ENCODE data around the gene CTRB2. TPM values are rescaled to one million over a fixed set of nuclear protein-coding genes. Genes with fewer than 3 reads are reported as not detected.
"Not testable (repeated sequence)": the region's sequence is repeated elsewhere in the genome, so short reads cannot be mapped to it uniquely, and the experiment has no call there.

Gene CTRB2
- total RNA-seq, 2 experiments from 2014 or later, result not detected

GRCh38 chr16:75248536-75249380, 41.8 kb upstream of the CTRB2 start:
- intact Hi-C loops (cut with micrococcal nuclease), result no loop called here
- ChIA-PET CTCF (interaction anchor here (3.4 kb wide), 1 partner anchor 15 kb away, joined by 14 read pairs; no protein-coding TSS in a partner anchor), POLR2A (no interaction called here)

GRCh38 chr16:75248142-75248535, 41.2 kb upstream of the CTRB2 start:
- Mint-ChIP-seq H3K27me3 (peaks cover 22% of the 10 kb centered on the region), H3K27ac (no peak overlapping the region)
- CTCF ChIA-PET, result interaction anchor here (3.4 kb wide), 1 partner anchor 14 kb away, joined by 14 read pairs; no protein-coding TSS in a partner anchor

More at GRCh38 chr16:75248536-75249380, 41.8 kb upstream of the CTRB2 start:
- peaks cover 2% of the 10 kb centered on the region for H3K4me1 Mint-ChIP-seq (ENCODE audit: low read depth)
- H3K36me3 Mint-ChIP-seq, result no peaks in the 10 kb centered on the region
- peaks cover 26% of the 10 kb centered on the region for H3K27me3 Mint-ChIP-seq
- DNase-seq, result no peak
- no peak overlapping the region for H3K27ac Mint-ChIP-seq
- no peak overlapping the region for H3K4me3 Mint-ChIP-seq
- H3K9me3 Mint-ChIP-seq, result no peaks in the 10 kb centered on the region

GRCh38 chr16:75247249-75247648, 40.3 kb upstream of the CTRB2 start:
- no peak overlapping the region for H3K4me3 Mint-ChIP-seq
- H3K27me3 Mint-ChIP-seq, result peaks cover 16% of the 10 kb centered on the region
- peaks cover 2% of the 10 kb centered on the region for H3K4me1 Mint-ChIP-seq (ENCODE audit: low read depth)
- ChIA-PET POLR2A (no interaction called here), CTCF (interaction anchor here (3.4 kb wide), 1 partner anchor 13 kb away, joined by 14 read pairs; no protein-coding TSS in a partner anchor)
- intact Hi-C loops (cut with micrococcal nuclease), result no loop called here
- H3K9me3 Mint-ChIP-seq, result no peaks in the 10 kb centered on the region
- no peaks in the 10 kb centered on the region for H3K36me3 Mint-ChIP-seq
- no peak overlapping the region for H3K27ac Mint-ChIP-seq
- DNase-seq, result no peak

More at GRCh38 chr16:75248142-75248535, 41.2 kb upstream of the CTRB2 start:
- H3K9me3 Mint-ChIP-seq, result no peaks in the 10 kb centered on the region
- intact Hi-C loops (cut with micrococcal nuclease), result no loop called here
- H3K4me1 Mint-ChIP-seq (ENCODE audit: low read depth), result peaks cover 2% of the 10 kb centered on the region
- no peak overlapping the region for H3K4me3 Mint-ChIP-seq
- no peaks in the 10 kb centered on the region for H3K36me3 Mint-ChIP-seq
- POLR2A ChIA-PET, result no interaction called here
- no peak for DNase-seq

GRCh38 chr16:75246504-75247205, 39.7 kb upstream of the CTRB2 start:
- no peak for DNase-seq
- intact Hi-C loops (cut with micrococcal nuclease), result no loop called here
- Mint-ChIP-seq H3K27me3 (peaks cover 10% of the 10 kb centered on the region), H3K4me1 (ENCODE audit: low read depth) (peaks cover 2% of the 10 kb centered on the region), H3K36me3 (no peaks in the 10 kb centered on the region), H3K4me3 (no peak overlapping the region), H3K27ac (no peak overlapping the region), H3K9me3 (no peaks in the 10 kb centered on the region)
- ChIA-PET CTCF (interaction anchor here (3.4 kb wide), 1 partner anchor 13 kb away, joined by 14 read pairs; no protein-coding TSS in a partner anchor), POLR2A (no interaction called here)

GRCh38 chr16:75244844-75245758, 38.1 kb upstream of the CTRB2 start:
- no peaks in the 10 kb centered on the region for H3K4me1 Mint-ChIP-seq (ENCODE audit: low read depth)
- POLR2A ChIA-PET, result no interaction called here
- H3K4me3 Mint-ChIP-seq, result no peak overlapping the region

GRCh38 chr16:75244225-75244809, 37.4 kb upstream of the CTRB2 start:
- Mint-ChIP-seq H3K27ac (no peak overlapping the region), H3K4me3 (no peak overlapping the region), H3K9me3 (no peaks in the 10 kb centered on the region), H3K36me3 (no peaks in the 10 kb centered on the region), H3K27me3 (peaks cover 2% of the 10 kb centered on the region), H3K4me1 (ENCODE audit: low read depth) (no peaks in the 10 kb centered on the region)
- POLR2A ChIA-PET, result no interaction called here
- CTCF ChIA-PET, result no interaction called here
- no peak for DNase-seq
- intact Hi-C loops (cut with micrococcal nuclease), result no loop called here

More at GRCh38 chr16:75244844-75245758, 38.1 kb upstream of the CTRB2 start:
- no peaks in the 10 kb centered on the region for H3K36me3 Mint-ChIP-seq
- intact Hi-C loops (cut with micrococcal nuclease), result no loop called here
- no peak overlapping the region for H3K27ac Mint-ChIP-seq
- DNase-seq, result no peak
- CTCF ChIA-PET, result interaction anchor here (3.4 kb wide), 1 partner anchor 11 kb away, joined by 14 read pairs; no protein-coding TSS in a partner anchor
- no peaks in the 10 kb centered on the region for H3K9me3 Mint-ChIP-seq
- H3K27me3 Mint-ChIP-seq, result peaks cover 6% of the 10 kb centered on the region

- H3K9me3 Mint-ChIP-seq, result no peaks in the 10 kb centered on the region
- CTCF ChIA-PET, result interaction anchor here (0.6 kb wide), 1 partner anchor 490 kb away, joined by 3 read pairs; no protein-coding TSS in a partner anchor
Observed at GRCh38 chr16:75243667-75244224, 36.8 kb upstream of the CTRB2 start.

GRCh38 chr16:75242436-75243078, 35.6 kb upstream of the CTRB2 start:
- CTCF ChIA-PET; DNase-seq; H3K27me3 Mint-ChIP-seq; H3K4me3 Mint-ChIP-seq; H3K4me1 Mint-ChIP-seq (ENCODE audit: low read depth); H3K36me3 Mint-ChIP-seq; H3K27ac Mint-ChIP-seq; H3K9me3 Mint-ChIP-seq; intact Hi-C loops (cut with micrococcal nuclease); POLR2A ChIA-PET: not testable (repeated sequence)

More at GRCh38 chr16:75243667-75244224, 36.8 kb upstream of the CTRB2 start:
- H3K4me1 Mint-ChIP-seq (ENCODE audit: low read depth), result no peaks in the 10 kb centered on the region
- no peak overlapping the region for H3K27ac Mint-ChIP-seq
- POLR2A ChIA-PET, result no interaction called here
- H3K27me3 Mint-ChIP-seq, result peaks cover 2% of the 10 kb centered on the region
- intact Hi-C loops (cut with micrococcal nuclease), result no loop called here
- DNase-seq, result no peak
- H3K4me3 Mint-ChIP-seq, result no peak overlapping the region
- no peaks in the 10 kb centered on the region for H3K36me3 Mint-ChIP-seq

GRCh38 chr16:75241955-75242354, 35.0 kb upstream of the CTRB2 start:
- no peaks in the 10 kb centered on the region for H3K4me1 Mint-ChIP-seq (ENCODE audit: low read depth)
- DNase-seq, result no peak
- intact Hi-C loops (cut with micrococcal nuclease), result no loop called here
- no peak overlapping the region for H3K27ac Mint-ChIP-seq
- no peaks in the 10 kb centered on the region for H3K9me3 Mint-ChIP-seq
- no peaks in the 10 kb centered on the region for H3K27me3 Mint-ChIP-seq
- H3K4me3 Mint-ChIP-seq, result no peak overlapping the region
- ChIA-PET POLR2A (no interaction called here), CTCF (no interaction called here)
- no peaks in the 10 kb centered on the region for H3K36me3 Mint-ChIP-seq

GRCh38 chr16:75241412-75241811, 34.5 kb upstream of the CTRB2 start:
- H3K9me3 Mint-ChIP-seq, result no peaks in the 10 kb centered on the region
- intact Hi-C loops (cut with micrococcal nuclease), result no loop called here
- H3K27ac Mint-ChIP-seq, result no peak overlapping the region
- no peaks in the 10 kb centered on the region for H3K27me3 Mint-ChIP-seq
- H3K4me3 Mint-ChIP-seq, result no peak overlapping the region
- CTCF ChIA-PET, result no interaction called here
- DNase-seq, result no peak
- POLR2A ChIA-PET, result no interaction called here
- no peaks in the 10 kb centered on the region for H3K4me1 Mint-ChIP-seq (ENCODE audit: low read depth)
- H3K36me3 Mint-ChIP-seq, result no peaks in the 10 kb centered on the region

GRCh38 chr16:75240633-75241032, 33.7 kb upstream of the CTRB2 start:
- H3K4me1 Mint-ChIP-seq (ENCODE audit: low read depth); DNase-seq; POLR2A ChIA-PET; H3K4me3 Mint-ChIP-seq; H3K36me3 Mint-ChIP-seq; intact Hi-C loops (cut with micrococcal nuclease); CTCF ChIA-PET; H3K9me3 Mint-ChIP-seq; H3K27ac Mint-ChIP-seq; H3K27me3 Mint-ChIP-seq: not testable (repeated sequence)

All from activated CD4-positive, alpha-beta memory T cell treated with anti-CD3 and anti-CD28 coated beads for 36 hours (primary cell).